A673 (cell line): Measurements from ENCODE around the gene HSD11B2. TPM values are rescaled to one million over a fixed set of nuclear protein-coding genes. Genes with fewer than 3 reads are reported as not detected.

Experiments used
- BruUV-seq: library from RNA; stranded (reverse); fragments of 400-500 nt; replicated peaks from 2 replicates; lab custom pipeline; 2021; lab: Mats Ljungman, UMichigan
- CTCF ChIA-PET: fragments of 300-600 bp; sonication (Branson Sonifier 250); formaldehyde crosslinking; loops from one replicate; lab custom pipeline; 2022; ENCODE audit warnings: antibody characterized with exemption; lab: Charles Lee
- POLR2A ChIA-PET: fragments of 300-600 bp; sonication (Branson Sonifier 250); formaldehyde crosslinking; loops from one replicate; lab custom pipeline; 2022; ENCODE audit warnings: antibody characterized with exemption; ENCODE audit not compliant: low non-redundant PET; lab: Charles Lee
- DNase-seq: peaks from one replicate; pipeline ENCODE4 v3.0.0-alpha.2; 2015; ENCODE audit warnings: low spot score
- H3K27ac ChIP-seq: fragments of 200-600 bp; sonication (generic); 2 replicates; pipeline ENCODE4 v1.5.1; 2016; ENCODE audit warnings: mixed run types, low read depth, mild to moderate bottlenecking, mixed read lengths, antibody characterized with exemption, low read length; ENCODE audit not compliant: poor library complexity, severe bottlenecking
- H3K27me3 ChIP-seq: fragments of 200-600 bp; sonication (generic); replicated peaks from 2 replicates; pipeline ENCODE4 v1.6.1; 2017; ENCODE audit warnings: mixed run types, low read depth, mild to moderate bottlenecking, mixed read lengths, antibody characterized with exemption, low read length; ENCODE audit not compliant: insufficient read depth, poor library complexity
- H3K36me3 ChIP-seq: fragments of 200-600 bp; sonication (generic); 2 replicates; pipeline ENCODE4 v1.6.1; 2016; ENCODE audit warnings: mixed run types, mild to moderate bottlenecking, mixed read lengths, antibody characterized with exemption, low read length; ENCODE audit not compliant: insufficient read depth, poor library complexity, severe bottlenecking
- H3K4me1 ChIP-seq: fragments of 200-600 bp; sonication (generic); 2 replicates; pipeline ENCODE4 v1.6.1; 2017; ENCODE audit warnings: mixed run types, mild to moderate bottlenecking, mixed read lengths, antibody characterized with exemption, low read length; ENCODE audit not compliant: insufficient read depth, poor library complexity, severe bottlenecking
- H3K4me3 ChIP-seq: fragments of 200-600 bp; sonication (generic); 2 replicates; pipeline ENCODE4 v1.5.1; 2016; ENCODE audit warnings: low read depth, mixed run types, mild to moderate bottlenecking, mixed read lengths, low read length; ENCODE audit not compliant: poor library complexity, severe bottlenecking
- H3K9me3 ChIP-seq: fragments of 200-600 bp; sonication (generic); 2 replicates; pipeline ENCODE4 v1.6.1; 2016; ENCODE audit warnings: mixed run types, low read depth, mild to moderate bottlenecking, mixed read lengths, antibody characterized with exemption, low read length; ENCODE audit not compliant: poor library complexity, severe bottlenecking
- CTCF ChIP-seq: fragments of 300-800, 200-600 bp; sonication (generic); conservative IDR thresholded peaks from 2 replicates; pipeline ENCODE4 v1.5.1; 2017; ENCODE audit warnings: low read depth, mild to moderate bottlenecking, antibody characterized with exemption, low read length, moderate library complexity, mixed read lengths
- EZH2 ChIP-seq: fragments of 200-600 bp; sonication (generic); IDR thresholded peaks from 2 replicates; pipeline ENCODE4 v1.6.1; 2017; ENCODE audit warnings: borderline replicate concordance, low read depth, mild to moderate bottlenecking, mixed read lengths, antibody characterized with exemption, low read length; ENCODE audit not compliant: poor library complexity, severe bottlenecking
- intact Hi-C: fragments of 100-400 bp; cut with micrococcal nuclease; formaldehyde crosslinking; loops from one replicate; pipeline ENCODE4 v1.10.0; 2022; ENCODE audit not compliant: unreplicated experiment
- total RNA-seq: library from RNA; stranded (reverse); gene quantifications from 2 replicates; pipeline ENCODE4 v1.2.3, GENCODE V29; 2021

The HSD11B2 gene
- total RNA-seq, 1 experiment from 2014 or later, result 2.3 TPM

GRCh38 chr16:67448580-67448979, 17.7 kb downstream of the HSD11B2 start:
- BruUV-seq, result no TSS peak
- Histone ChIP-seq H3K4me3 (no peak overlapping the region), H3K27me3 (no peaks in the 10 kb centered on the region), H3K4me1 (no peaks in the 10 kb centered on the region), H3K27ac (no peak overlapping the region), H3K9me3 (no peaks in the 10 kb centered on the region), H3K36me3 (no peaks in the 10 kb centered on the region)
- intact Hi-C loops, result no loop called here
- TF ChIP-seq CTCF (no peak), EZH2 (no peak)
- ChIA-PET CTCF (interaction anchor here (1.6 kb wide), 1 partner anchor 17 kb away, joined by 3 read pairs; no protein-coding TSS in a partner anchor), POLR2A (no interaction called here)
- no peak for DNase-seq

- no peaks in the 10 kb centered on the region for H3K9me3 ChIP-seq
- POLR2A ChIA-PET, result no interaction called here
- no TSS peak for BruUV-seq
- TF ChIP-seq CTCF (no peak), EZH2 (no peak)
- H3K27me3 ChIP-seq, result no peaks in the 10 kb centered on the region
- no peak for DNase-seq
- no peak overlapping the region for H3K4me3 ChIP-seq
- intact Hi-C loops, result no loop called here
- H3K36me3 ChIP-seq, result no peaks in the 10 kb centered on the region
- H3K4me1 ChIP-seq, result no peaks in the 10 kb centered on the region
- CTCF ChIA-PET, result interaction anchor here (0.8 kb wide), 1 partner anchor 16 kb away, joined by 3 read pairs; no protein-coding TSS in a partner anchor
- H3K27ac ChIP-seq, result no peak overlapping the region
Measured at GRCh38 chr16:67449336-67449735, 18.4 kb downstream of the HSD11B2 start.

- intact Hi-C loops, result no loop called here
- Histone ChIP-seq H3K36me3 (no peaks in the 10 kb centered on the region), H3K9me3 (no peaks in the 10 kb centered on the region), H3K4me3 (no peak overlapping the region), H3K27ac (no peak overlapping the region), H3K4me1 (no peaks in the 10 kb centered on the region), H3K27me3 (no peaks in the 10 kb centered on the region)
- no peak for TF ChIP-seq EZH2
- no peak for TF ChIP-seq CTCF
- POLR2A ChIA-PET, result no interaction called here
- BruUV-seq, result no TSS peak
- DNase-seq, result no peak
- CTCF ChIA-PET, result interaction anchor here (0.8 kb wide), 1 partner anchor 16 kb away, joined by 3 read pairs; no protein-coding TSS in a partner anchor
Measured at GRCh38 chr16:67449739-67450138, 18.8 kb downstream of the HSD11B2 start.
